SK-N-SH treated with all-trans-retinoic acid at 6 μM for 48 hours (cell line): Measurements from ENCODE around the gene SLC49A3.

Experiments used
- ATAC-seq: fragments of 200-7000 bp; cut with Tn5 transposase; 3 replicates; pipeline ENCODE4 v1.9.1; 2020; ENCODE audit warnings: mild to moderate bottlenecking, moderate library complexity
- ARNTL ChIP-seq: fragments of 450-650 bp; formaldehyde crosslinking; IDR thresholded peaks from 2 replicates; pipeline ENCODE4 v1.5.0; 2020; ENCODE audit warnings: low read depth, mild to moderate bottlenecking, moderate library complexity, borderline replicate concordance
- BACH2 ChIP-seq: fragments of 250-450 bp; sonication (Bioruptor Pico); IDR thresholded peaks from 2 replicates; pipeline ENCODE4 v1.9.0; 2021; ENCODE audit warnings: mild to moderate bottlenecking, borderline replicate concordance
- CREB5 ChIP-seq: fragments of 250-450 bp; sonication (Bioruptor Pico); IDR thresholded peaks from 2 replicates; pipeline ENCODE4 v1.5.1; 2020; ENCODE audit warnings: low read depth, mild to moderate bottlenecking, moderate library complexity
- CSDC2 ChIP-seq: fragments of 250-450 bp; sonication (Bioruptor Pico); IDR thresholded peaks from 2 replicates; pipeline ENCODE4 v1.5.0; 2020; ENCODE audit warnings: mild to moderate bottlenecking, moderate library complexity
- CSRNP3 ChIP-seq: fragments of 250-450 bp; sonication (Bioruptor Pico); IDR thresholded peaks from 2 replicates; pipeline ENCODE4 v1.5.1; 2021; ENCODE audit warnings: mild to moderate bottlenecking, moderate library complexity
- ESRRG ChIP-seq: fragments of 250-450 bp; sonication (Bioruptor Pico); IDR thresholded peaks from 2 replicates; pipeline ENCODE4 v1.6.1; 2021; ENCODE audit warnings: mild to moderate bottlenecking
- GLIS3 ChIP-seq: fragments of 250-450 bp; sonication (Bioruptor Pico); IDR thresholded peaks from 2 replicates; pipeline ENCODE4 v1.5.0; 2020; ENCODE audit warnings: mild to moderate bottlenecking, moderate library complexity
- ISL1 ChIP-seq: fragments of 250-450 bp; sonication (Bioruptor Pico); IDR thresholded peaks from 2 replicates; pipeline ENCODE4 v2.1.2; 2022; ENCODE audit warnings: mild to moderate bottlenecking, moderate library complexity
- OSR1 ChIP-seq: fragments of 250-450 bp; sonication (Bioruptor Pico); IDR thresholded peaks from 2 replicates; pipeline ENCODE4 v1.8.0; 2022; ENCODE audit warnings: moderate library complexity, mild to moderate bottlenecking, inconsistent platforms
- PATZ1 ChIP-seq: fragments of 250-450 bp; sonication (Bioruptor Pico); IDR thresholded peaks from 2 replicates; pipeline ENCODE4 v1.8.0; 2020; ENCODE audit warnings: mild to moderate bottlenecking, moderate library complexity, borderline replicate concordance
- POU6F1 ChIP-seq: fragments of 250-450 bp; sonication (Bioruptor Pico); IDR thresholded peaks from 2 replicates; pipeline ENCODE4 v1.8.0; 2021; ENCODE audit warnings: low read depth, mild to moderate bottlenecking, moderate library complexity, borderline replicate concordance
- PPARA ChIP-seq: fragments of 250-450 bp; sonication (Bioruptor Pico); IDR thresholded peaks from 2 replicates; pipeline ENCODE4 v1.5.0; 2020; ENCODE audit warnings: mild to moderate bottlenecking, borderline replicate concordance
- RARB ChIP-seq: fragments of 250-450 bp; sonication (Bioruptor Pico); IDR thresholded peaks from 2 replicates; pipeline ENCODE4 v1.8.0; 2021; ENCODE audit warnings: mild to moderate bottlenecking, moderate library complexity
- TCF4 ChIP-seq: fragments of 250-450 bp; sonication (Bioruptor Pico); IDR thresholded peaks from 2 replicates; pipeline ENCODE4 v1.8.0; 2021; ENCODE audit warnings: mild to moderate bottlenecking, moderate library complexity, borderline replicate concordance
- TOX ChIP-seq: fragments of 250-450 bp; sonication (Bioruptor Pico); IDR thresholded peaks from 2 replicates; pipeline ENCODE4 v1.8.0; 2021; ENCODE audit warnings: mild to moderate bottlenecking, moderate library complexity, borderline replicate concordance
- ZC3H10 ChIP-seq: fragments of 250-450 bp; sonication (Bioruptor Pico); IDR thresholded peaks from 2 replicates; pipeline ENCODE4 v1.5.1; 2021; ENCODE audit warnings: mild to moderate bottlenecking, moderate library complexity
- ZFP3 ChIP-seq: fragments of 250-450 bp; sonication (Bioruptor Pico); IDR thresholded peaks from 2 replicates; pipeline ENCODE4 v1.5.0; 2020; ENCODE audit warnings: mild to moderate bottlenecking, moderate library complexity
- ZFP30 ChIP-seq: fragments of 450-650 bp; formaldehyde crosslinking; IDR thresholded peaks from 2 replicates; pipeline ENCODE4 v1.5.0; 2022; ENCODE audit warnings: mild to moderate bottlenecking, moderate library complexity
- ZNF565 ChIP-seq: fragments of 450-650 bp; formaldehyde crosslinking; conservative IDR thresholded peaks from 2 replicates; pipeline ENCODE4 v1.5.0; 2020; ENCODE audit warnings: low read depth, mild to moderate bottlenecking, moderate library complexity
- ZNF8 ChIP-seq: fragments of 450-650 bp; formaldehyde crosslinking; IDR thresholded peaks from 2 replicates; pipeline ENCODE4 v1.5.0; 2020; ENCODE audit warnings: mild to moderate bottlenecking, moderate library complexity
- TF ChIP-seq, protein P1 (sequence below): fragments of 250-450 bp; sonication (Bioruptor Pico); IDR thresholded peaks from 2 replicates; pipeline ENCODE4 v1.5.0; 2020; ENCODE audit warnings: mild to moderate bottlenecking, moderate library complexity

Gene SLC49A3

GRCh38 chr4:686413-687040 lies 2.4 kb downstream of the SLC49A3 start:
- no peak for TF ChIP-seq POU6F1
- no peak for TF ChIP-seq OSR1 (CRISPR knock-in tag)
- TF ChIP-seq ARNTL (CRISPR knock-in tag), result no peak
- TF ChIP-seq CSRNP3 (CRISPR knock-in tag), result no peak
- TF ChIP-seq CSDC2 (CRISPR knock-in tag), result no peak
- TF ChIP-seq ZNF8 (CRISPR knock-in tag), result no peak
- no peak for TF ChIP-seq PATZ1 (CRISPR knock-in tag)
- no peak for TF ChIP-seq TCF4
- no peak for TF ChIP-seq BACH2 (CRISPR knock-in tag)
- no peak for TF ChIP-seq ISL1
- TF ChIP-seq PPARA, result no peak
- no peak for TF ChIP-seq ZC3H10 (CRISPR knock-in tag)
- TF ChIP-seq ZNF565, result no peak
- no peak for TF ChIP-seq TOX (CRISPR knock-in tag)
- TF ChIP-seq RARB (CRISPR knock-in tag), result no peak
- TF ChIP-seq ZFP3 (CRISPR knock-in tag), result no peak
- TF ChIP-seq, protein P1, sequence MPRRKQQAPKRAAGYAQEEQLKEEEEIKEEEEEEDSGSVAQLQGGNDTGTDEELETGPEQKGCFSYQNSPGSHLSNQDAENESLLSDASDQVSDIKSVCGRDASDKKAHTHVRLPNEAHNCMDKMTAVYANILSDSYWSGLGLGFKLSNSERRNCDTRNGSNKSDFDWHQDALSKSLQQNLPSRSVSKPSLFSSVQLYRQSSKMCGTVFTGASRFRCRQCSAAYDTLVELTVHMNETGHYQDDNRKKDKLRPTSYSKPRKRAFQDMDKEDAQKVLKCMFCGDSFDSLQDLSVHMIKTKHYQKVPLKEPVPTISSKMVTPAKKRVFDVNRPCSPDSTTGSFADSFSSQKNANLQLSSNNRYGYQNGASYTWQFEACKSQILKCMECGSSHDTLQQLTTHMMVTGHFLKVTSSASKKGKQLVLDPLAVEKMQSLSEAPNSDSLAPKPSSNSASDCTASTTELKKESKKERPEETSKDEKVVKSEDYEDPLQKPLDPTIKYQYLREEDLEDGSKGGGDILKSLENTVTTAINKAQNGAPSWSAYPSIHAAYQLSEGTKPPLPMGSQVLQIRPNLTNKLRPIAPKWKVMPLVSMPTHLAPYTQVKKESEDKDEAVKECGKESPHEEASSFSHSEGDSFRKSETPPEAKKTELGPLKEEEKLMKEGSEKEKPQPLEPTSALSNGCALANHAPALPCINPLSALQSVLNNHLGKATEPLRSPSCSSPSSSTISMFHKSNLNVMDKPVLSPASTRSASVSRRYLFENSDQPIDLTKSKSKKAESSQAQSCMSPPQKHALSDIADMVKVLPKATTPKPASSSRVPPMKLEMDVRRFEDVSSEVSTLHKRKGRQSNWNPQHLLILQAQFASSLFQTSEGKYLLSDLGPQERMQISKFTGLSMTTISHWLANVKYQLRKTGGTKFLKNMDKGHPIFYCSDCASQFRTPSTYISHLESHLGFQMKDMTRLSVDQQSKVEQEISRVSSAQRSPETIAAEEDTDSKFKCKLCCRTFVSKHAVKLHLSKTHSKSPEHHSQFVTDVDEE (CRISPR knock-in tag), result no peak
- TF ChIP-seq CREB5 (CRISPR knock-in tag), result no peak
- TF ChIP-seq GLIS3 (CRISPR knock-in tag), result no peak

GRCh38 chr4:685679-686412 lies 3.1 kb downstream of the SLC49A3 start:
- ATAC-seq, result no peak
- TF ChIP-seq PATZ1 (CRISPR knock-in tag), result no peak
- TF ChIP-seq TCF4, result no peak
- no peak for TF ChIP-seq POU6F1
- TF ChIP-seq ZFP30, result no peak
- TF ChIP-seq CREB5 (CRISPR knock-in tag), result no peak
- TF ChIP-seq ZNF565, result no peak
- TF ChIP-seq CSRNP3 (CRISPR knock-in tag), result no peak
- no peak for TF ChIP-seq TOX (CRISPR knock-in tag)
- TF ChIP-seq BACH2 (CRISPR knock-in tag), result no peak
- no peak for TF ChIP-seq ZC3H10 (CRISPR knock-in tag)
- no peak for TF ChIP-seq ESRRG (CRISPR knock-in tag)

More at GRCh38 chr4:686413-687040, 2.4 kb downstream of the SLC49A3 start:
- peak; percentile 0; the same call in 2 of the 3 replicates for ATAC-seq
